GM12874 (cell line): ENCODE measurements around the gene CEACAM1.

Experiments used
- CTCF ChIP-seq: IDR thresholded peaks from 2 replicates; pipeline ENCODE4 v1.5.1; 2011; ENCODE audit warnings: low read depth, mild to moderate bottlenecking, control low read depth, low read length, moderate library complexity; ENCODE audit not compliant: insufficient read depth

CEACAM1 gene

GRCh38 chr19:42466521-42467182 lies 61.6 kb downstream of the CEACAM1 start:
- no peak for TF ChIP-seq CTCF

GRCh38 chr19:42465827-42466280 lies 62.4 kb downstream of the CEACAM1 start:
- peak; percentile 44 for TF ChIP-seq CTCF

- no peak for TF ChIP-seq CTCF
Observed at GRCh38 chr19:42461700-42462324, 66.5 kb downstream of the CEACAM1 start.

DNA sequence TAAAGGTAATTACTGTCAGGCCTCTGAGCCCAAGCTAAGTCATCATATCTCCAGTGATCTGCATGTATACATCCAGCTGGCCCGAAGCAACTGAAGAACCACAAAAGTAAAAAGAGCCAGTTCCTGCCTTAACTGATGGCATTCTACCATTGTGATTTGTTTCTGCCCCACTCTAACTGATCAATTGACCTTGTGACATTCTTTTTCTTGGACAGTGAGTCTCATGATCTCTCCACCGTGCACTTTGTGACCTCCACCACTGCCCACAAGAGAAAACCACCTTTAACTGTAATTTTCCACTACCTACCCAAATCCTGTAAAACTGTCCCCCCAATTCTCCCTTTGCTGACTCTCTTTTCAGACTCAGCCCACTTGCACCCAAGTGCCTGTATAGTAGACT lies 68.4 kb downstream of the CEACAM1 start:
- no peak for TF ChIP-seq CTCF
